Panc1 (cell line): Measurements from ENCODE around the gene PRDM1. TPM values are rescaled to one million over a fixed set of nuclear protein-coding genes. Genes with fewer than 3 reads are reported as not detected.

Experiments
- ATAC-seq: fragments of 200-7000 bp; cut with Tn5 transposase; 2 replicates; pipeline ENCODE4 v1.9.1; 2020; ENCODE audit warnings: mild to moderate bottlenecking, moderate library complexity
- BruUV-seq: library from RNA; stranded (reverse); fragments of 400-500 nt; replicated peaks from 2 replicates; lab custom pipeline; 2021; lab: Mats Ljungman, UMichigan
- CTCF ChIA-PET: fragments of 300-600 bp; sonication (Branson Sonifier 250); formaldehyde crosslinking; loops from one replicate; lab custom pipeline; 2022; ENCODE audit warnings: antibody characterized with exemption; lab: Charles Lee
- POLR2A ChIA-PET: fragments of 300-600 bp; sonication (Branson Sonifier 250); formaldehyde crosslinking; loops from one replicate; lab custom pipeline; 2022; ENCODE audit warnings: antibody characterized with exemption; lab: Charles Lee
- DNase-seq: peaks from one replicate; pipeline ENCODE4 v3.0.0-alpha.2; 2010; ENCODE audit warnings: low read depth, low spot score
- H3K27ac ChIP-seq: 2 replicates; pipeline ENCODE4 v1.5.1; 2011; ENCODE audit warnings: mild to moderate bottlenecking, low read length, inconsistent platforms
- H3K27me3 ChIP-seq: fragments of 200-500 bp; sonication (Bioruptor generic); 2 replicates; pipeline ENCODE4 v1.6.0; 2014; ENCODE audit warnings: low read length, inconsistent platforms; ENCODE audit not compliant: control insufficient read depth, insufficient read depth
- H3K36me3 ChIP-seq: fragments of 200-500 bp; sonication (Bioruptor generic); 2 replicates; pipeline ENCODE4 v1.5.1; 2014; ENCODE audit warnings: inconsistent platforms, mild to moderate bottlenecking, low read length, moderate library complexity; ENCODE audit not compliant: control insufficient read depth, insufficient read depth
- H3K4me1 ChIP-seq: 2 replicates; pipeline ENCODE4 v1.5.1; 2011; ENCODE audit warnings: inconsistent platforms, mild to moderate bottlenecking, low read length, moderate library complexity; ENCODE audit not compliant: control insufficient read depth, insufficient read depth
- H3K4me3 ChIP-seq, 2 experiments: 2 replicates each; pipeline ENCODE4 v1.5.1; 2011 to 2012; ENCODE audit warnings: low read depth in 2 of 2, low read length in 2 of 2, mild to moderate bottlenecking in 2 of 2, inconsistent platforms in 1 of 2, moderate library complexity in 1 of 2
- H3K9me3 ChIP-seq: fragments of 200-500 bp; sonication (Bioruptor generic); 2 replicates; pipeline ENCODE4 v1.5.1; 2014; ENCODE audit warnings: low read depth, mild to moderate bottlenecking, inconsistent platforms, low read length, moderate library complexity; ENCODE audit not compliant: control insufficient read depth, insufficient read depth
- CTCF ChIP-seq: fragments of 450-650 bp; IDR thresholded peaks from 2 replicates; pipeline ENCODE4 v1.5.1; 2017; ENCODE audit warnings: mild to moderate bottlenecking
- POLR2AphosphoS5 ChIP-seq: IDR thresholded peaks from 2 replicates; pipeline ENCODE4 v1.6.1; 2012; ENCODE audit warnings: mild to moderate bottlenecking, low read depth, low read length, moderate library complexity
- REST ChIP-seq, 2 experiments: IDR thresholded peaks; 2 replicates each; pipeline ENCODE4 v1.6.1; 2011 to 2012; ENCODE audit warnings: low read depth in 2 of 2, control low read depth in 1 of 2, low read length in 1 of 2, mild to moderate bottlenecking in 1 of 2, moderate library complexity in 1 of 2; ENCODE audit not compliant: insufficient read depth in 1 of 2
- SIN3A ChIP-seq: IDR thresholded peaks from 2 replicates; pipeline ENCODE4 v1.6.1; 2012; ENCODE audit warnings: low read depth, mild to moderate bottlenecking, low read length, moderate library complexity, borderline replicate concordance; ENCODE audit not compliant: insufficient read depth
- TCF7L2 ChIP-seq: IDR thresholded peaks from 2 replicates; pipeline ENCODE4 v1.6.1; 2011; ENCODE audit warnings: mild to moderate bottlenecking, low read depth, low read length, inconsistent platforms
- in situ Hi-C: cut with HindIII; loops from 2 replicates; pipeline ENCODE4 v1.10.0; 2016; ENCODE audit warnings: low sequenced_read_pairs, low pct_unique_long_range_greater_than_20kb
- intact Hi-C: fragments of 100-400 bp; cut with micrococcal nuclease; formaldehyde crosslinking; loops from one replicate; pipeline ENCODE4 v1.10.0; 2022; ENCODE audit not compliant: unreplicated experiment
- total RNA-seq: library from RNA; stranded (reverse); gene quantifications from one replicate; pipeline ENCODE4 v1.2.1, GENCODE V29; 2021; ENCODE audit not compliant: unreplicated experiment

The PRDM1 gene
- total RNA-seq, 1 experiment from 2014 or later, result 2.6 TPM

- Histone ChIP-seq H3K4me1 (peaks cover 23% of the 10 kb centered on the region), H3K9me3 (no peaks in the 10 kb centered on the region), H3K27ac (no peak overlapping the region), H3K36me3 (peaks cover 2% of the 10 kb centered on the region; the same call in 1 of the 2 replicates), H3K4me3 (no peak overlapping the region), H3K27me3 (no peaks in the 10 kb centered on the region; the same call in 1 of the 2 replicates)
- intact Hi-C loops (loop anchor here (5.0 to 10.0 kb wide), 2 partner anchors 128 to 210 kb away; no protein-coding TSS in a partner anchor), in situ Hi-C loops (no loop called here)
- BruUV-seq, result no TSS peak
- DNase-seq (no peak), ATAC-seq (no peak)
- CTCF ChIA-PET, result no interaction called here
- POLR2A ChIA-PET, result no interaction called here
- no peak for TF ChIP-seq POLR2AphosphoS5
- no peak for TF ChIP-seq CTCF
- no peak for TF ChIP-seq REST (IDR thresholded peaks at IDR 0.05; ENCODE audit: insufficient read depth in 1 of 2, low read depth in 2 of 2, low read length in 1 of 2)
- TF ChIP-seq TCF7L2, result no peak
- no peak for TF ChIP-seq SIN3A
Measured at GRCh38 chr6:106094261-106094963, 8.3 kb downstream of the PRDM1 start.

- DNase-seq (no peak), ATAC-seq (no peak)
- CTCF ChIA-PET, result no interaction called here
- intact Hi-C loops (loop anchor here (5.0 to 10.0 kb wide), 2 partner anchors 127 to 210 kb away; no protein-coding TSS in a partner anchor), in situ Hi-C loops (no loop called here)
- H3K9me3 ChIP-seq, result no peaks in the 10 kb centered on the region
- peaks cover 2% of the 10 kb centered on the region; the same call in 1 of the 2 replicates for H3K36me3 ChIP-seq
- H3K27me3 ChIP-seq, result no peaks in the 10 kb centered on the region; the same call in 1 of the 2 replicates
- no peak overlapping the region for H3K4me3 ChIP-seq
- TF ChIP-seq REST (IDR thresholded peaks at IDR 0.05; ENCODE audit: insufficient read depth in 1 of 2, low read depth in 2 of 2, low read length in 1 of 2) (no peak), POLR2AphosphoS5 (no peak), SIN3A (no peak), TCF7L2 (no peak), CTCF (no peak)
- POLR2A ChIA-PET, result no interaction called here
- H3K4me1 ChIP-seq, result peaks cover 23% of the 10 kb centered on the region
- H3K27ac ChIP-seq, result no peak overlapping the region
- no TSS peak for BruUV-seq
Measured at GRCh38 chr6:106094964-106095335, 8.8 kb downstream of the PRDM1 start.
